ENCODE results near the gene KAZALD1. TPM values are rescaled to one million over a fixed set of nuclear protein-coding genes. Genes with fewer than 3 reads are reported as not detected.
A peak's percentile ranks its signal among the peaks of the same experiment; 100 is the strongest.

The KAZALD1 gene
- total RNA-seq, 1 experiment from 2014 or later, result 24.9 TPM

GRCh38 chr10:101043363-101043707 is 18.5 kb upstream of the KAZALD1 start:
- Histone ChIP-seq H3K36me3 (ENCODE audit: low read depth, low read length) (no peaks in the 10 kb centered on the region), H3K4me1 (ENCODE audit: insufficient read depth, low read length) (peaks cover 16% of the 10 kb centered on the region), H2AFZ (ENCODE audit: low read length) (peak overlapping the region; percentile 80), H3K27ac (ENCODE audit: low read length) (peak overlapping the region; percentile 62), H4K20me1 (ENCODE audit: low read length) (no peaks in the 10 kb centered on the region), H3K79me2 (ENCODE audit: low read length) (no peaks in the 10 kb centered on the region), H3F3A (ENCODE audit: low read length, unreplicated experiment) (no peaks in the 10 kb centered on the region), H3K4me2 (ENCODE audit: low read length) (peak overlapping the region; percentile 85), H3K9me3 (ENCODE audit: low read length) (no peaks in the 10 kb centered on the region), H3K9ac (ENCODE audit: low read length) (peak overlapping the region; percentile 75), H3K9me2 (replicated peaks; ENCODE audit: low read length) (no peaks in the 10 kb centered on the region), H3K27me3 (ENCODE audit: low read length) (no peaks in the 10 kb centered on the region), H3K4me3 (ENCODE audit: low read length) (peak overlapping the region; percentile 62)
- intact Hi-C loops (cut with micrococcal nuclease), result loop anchor here (5.0 kb wide), 1 partner anchor 99 kb away; no protein-coding TSS in a partner anchor
- BruUV-seq (replicated peaks), result no TSS peak
- ATAC-seq, result peak; percentile 2; the same call in 1 of the 2 replicates
- POLR2A ChIA-PET (ENCODE audit: unreplicated experiment), result interaction anchor here (0.6 to 0.8 kb wide), 3 partner anchors 18 to 339 kb away, joined by 3 to 11 read pairs (median 4); no protein-coding TSS in a partner anchor
- TF ChIP-seq, protein P1, sequence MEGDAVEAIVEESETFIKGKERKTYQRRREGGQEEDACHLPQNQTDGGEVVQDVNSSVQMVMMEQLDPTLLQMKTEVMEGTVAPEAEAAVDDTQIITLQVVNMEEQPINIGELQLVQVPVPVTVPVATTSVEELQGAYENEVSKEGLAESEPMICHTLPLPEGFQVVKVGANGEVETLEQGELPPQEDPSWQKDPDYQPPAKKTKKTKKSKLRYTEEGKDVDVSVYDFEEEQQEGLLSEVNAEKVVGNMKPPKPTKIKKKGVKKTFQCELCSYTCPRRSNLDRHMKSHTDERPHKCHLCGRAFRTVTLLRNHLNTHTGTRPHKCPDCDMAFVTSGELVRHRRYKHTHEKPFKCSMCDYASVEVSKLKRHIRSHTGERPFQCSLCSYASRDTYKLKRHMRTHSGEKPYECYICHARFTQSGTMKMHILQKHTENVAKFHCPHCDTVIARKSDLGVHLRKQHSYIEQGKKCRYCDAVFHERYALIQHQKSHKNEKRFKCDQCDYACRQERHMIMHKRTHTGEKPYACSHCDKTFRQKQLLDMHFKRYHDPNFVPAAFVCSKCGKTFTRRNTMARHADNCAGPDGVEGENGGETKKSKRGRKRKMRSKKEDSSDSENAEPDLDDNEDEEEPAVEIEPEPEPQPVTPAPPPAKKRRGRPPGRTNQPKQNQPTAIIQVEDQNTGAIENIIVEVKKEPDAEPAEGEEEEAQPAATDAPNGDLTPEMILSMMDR (conservative IDR thresholded peaks at IDR 0.05; ENCODE audit: low read depth, low read length), result no peak
- TF ChIP-seq EZH2phosphoT487 (IDR thresholded peaks at IDR 0.05; ENCODE audit: borderline replicate concordance, low read length) (no peak), EZH2 (IDR thresholded peaks at IDR 0.05; ENCODE audit: low read length, unreplicated experiment) (no peak)
- no peak for DNase-seq
- CTCF ChIA-PET, result interaction anchor here (0.6 to 1.8 kb wide), 7 partner anchors 9 to 58 kb away, joined by 3 to 7 read pairs (median 4); partner anchors contain the start of gene KAZALD1

GRCh38 chr10:101044117-101044516 is 17.7 kb upstream of the KAZALD1 start:
- H3K9me2 ChIP-seq (replicated peaks; ENCODE audit: low read length), result no peaks in the 10 kb centered on the region
- H3K27ac ChIP-seq (ENCODE audit: low read length), result no peak overlapping the region
- ChIA-PET POLR2A (ENCODE audit: unreplicated experiment) (no interaction called here), CTCF (interaction anchor here (0.6 to 1.8 kb wide), 2 partner anchors 23 to 48 kb away, joined by 4 read pairs; no protein-coding TSS in a partner anchor)
- no peaks in the 10 kb centered on the region for H3F3A ChIP-seq (ENCODE audit: low read length, unreplicated experiment)
- TF ChIP-seq, protein P1 (conservative IDR thresholded peaks at IDR 0.05; ENCODE audit: low read depth, low read length), result no peak
- TF ChIP-seq EZH2phosphoT487 (IDR thresholded peaks at IDR 0.05; ENCODE audit: borderline replicate concordance, low read length), result no peak
- TF ChIP-seq EZH2 (IDR thresholded peaks at IDR 0.05; ENCODE audit: low read length, unreplicated experiment), result no peak
- H3K27me3 ChIP-seq (ENCODE audit: low read length), result no peaks in the 10 kb centered on the region
- H3K36me3 ChIP-seq (ENCODE audit: low read depth, low read length), result no peaks in the 10 kb centered on the region
- DNase-seq (no peak), ATAC-seq (no peak)
- H3K9me3 ChIP-seq (ENCODE audit: low read length), result no peaks in the 10 kb centered on the region
- intact Hi-C loops (cut with micrococcal nuclease), result loop anchor here (5.0 kb wide), 1 partner anchor 98 kb away; no protein-coding TSS in a partner anchor
- no peak overlapping the region for H2AFZ ChIP-seq (ENCODE audit: low read length)
- H3K9ac ChIP-seq (ENCODE audit: low read length), result no peak overlapping the region
- no peaks in the 10 kb centered on the region for H3K79me2 ChIP-seq (ENCODE audit: low read length)
- no peaks in the 10 kb centered on the region for H4K20me1 ChIP-seq (ENCODE audit: low read length)
- H3K4me1 ChIP-seq (ENCODE audit: insufficient read depth, low read length), result peaks cover 16% of the 10 kb centered on the region
- peak overlapping the region; percentile 85; the same call in 1 of the 2 replicates for H3K4me2 ChIP-seq (ENCODE audit: low read length)
- no TSS peak for BruUV-seq (replicated peaks)
- no peak overlapping the region for H3K4me3 ChIP-seq (ENCODE audit: low read length)
